DMS153 (cell line): Measurements from ENCODE around the gene BSG.
"Not testable (repeated sequence)": the region's sequence is repeated elsewhere in the genome, so short reads cannot be mapped to it uniquely, and the experiment has no call there.

Experiments used
- DNase-seq: peaks from one replicate; lab custom pipeline; 2025; lab: John Stamatoyannopoulos, UW

BSG gene

DNA sequence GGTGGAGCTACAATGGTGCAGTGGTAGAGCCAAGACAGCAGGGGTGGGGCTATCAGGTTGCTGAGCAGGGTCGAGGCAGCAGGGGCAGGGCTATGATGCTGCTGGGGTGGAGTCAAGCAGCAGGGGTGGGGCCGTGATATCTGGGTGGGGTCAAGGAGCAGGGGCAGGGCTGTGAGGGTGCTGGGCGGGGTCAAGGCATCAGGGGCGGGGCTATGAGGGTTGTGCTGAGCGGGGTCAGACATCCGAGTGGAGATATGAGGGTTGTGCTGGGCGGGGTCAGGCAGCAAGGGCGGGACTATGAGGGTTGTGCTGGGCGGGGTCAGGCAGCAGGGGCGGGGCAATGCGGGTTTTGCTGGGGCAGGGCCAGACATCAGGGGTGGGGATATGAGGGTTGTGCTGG, 32.0 kb downstream of the BSG start:
- DNase-seq = no peak

DNA sequence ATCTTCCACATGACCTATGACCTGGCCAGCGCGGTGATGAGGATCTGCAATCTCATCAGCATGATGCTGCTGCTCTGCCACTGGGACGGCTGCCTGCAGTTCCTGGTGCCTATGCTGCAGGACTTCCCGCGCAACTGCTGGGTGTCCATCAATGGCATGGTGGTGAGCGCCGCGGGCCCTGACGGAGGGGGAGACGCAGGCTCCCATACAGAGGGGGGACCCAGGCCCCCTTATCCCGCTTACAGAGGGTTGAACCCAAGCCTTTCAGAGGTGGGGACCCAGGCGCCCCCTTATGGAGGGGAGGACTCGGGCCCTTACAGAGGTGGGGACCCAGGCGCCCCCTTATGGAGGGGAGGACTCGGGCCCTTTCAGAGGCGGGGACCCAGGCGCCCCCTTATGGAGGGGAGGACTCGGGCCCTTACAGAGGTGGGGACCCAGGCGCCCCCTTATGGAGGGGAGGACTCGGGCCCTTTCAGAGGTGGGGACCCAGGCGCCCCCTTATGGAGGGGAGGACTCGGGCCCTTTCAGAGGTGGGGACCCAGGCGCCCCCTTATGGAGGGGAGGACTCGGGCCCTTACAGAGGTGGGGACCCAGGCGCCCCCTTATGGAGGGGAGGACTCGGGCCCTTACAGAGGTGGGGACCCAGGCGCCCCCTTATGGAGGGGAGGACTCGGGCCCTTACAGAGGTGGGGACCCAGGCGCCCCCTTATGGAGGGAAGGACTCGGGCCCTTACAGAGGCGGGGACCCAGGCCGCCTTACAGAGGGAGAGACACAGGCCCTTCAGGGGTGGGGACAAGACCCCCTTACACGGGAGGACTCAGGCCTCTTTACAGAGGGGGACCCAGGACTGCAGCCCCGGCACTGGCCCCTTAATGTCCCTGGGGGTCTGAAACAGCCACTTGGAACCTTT, 32.9 kb downstream of the BSG start:
- DNase-seq = not testable (repeated sequence)

DNA sequence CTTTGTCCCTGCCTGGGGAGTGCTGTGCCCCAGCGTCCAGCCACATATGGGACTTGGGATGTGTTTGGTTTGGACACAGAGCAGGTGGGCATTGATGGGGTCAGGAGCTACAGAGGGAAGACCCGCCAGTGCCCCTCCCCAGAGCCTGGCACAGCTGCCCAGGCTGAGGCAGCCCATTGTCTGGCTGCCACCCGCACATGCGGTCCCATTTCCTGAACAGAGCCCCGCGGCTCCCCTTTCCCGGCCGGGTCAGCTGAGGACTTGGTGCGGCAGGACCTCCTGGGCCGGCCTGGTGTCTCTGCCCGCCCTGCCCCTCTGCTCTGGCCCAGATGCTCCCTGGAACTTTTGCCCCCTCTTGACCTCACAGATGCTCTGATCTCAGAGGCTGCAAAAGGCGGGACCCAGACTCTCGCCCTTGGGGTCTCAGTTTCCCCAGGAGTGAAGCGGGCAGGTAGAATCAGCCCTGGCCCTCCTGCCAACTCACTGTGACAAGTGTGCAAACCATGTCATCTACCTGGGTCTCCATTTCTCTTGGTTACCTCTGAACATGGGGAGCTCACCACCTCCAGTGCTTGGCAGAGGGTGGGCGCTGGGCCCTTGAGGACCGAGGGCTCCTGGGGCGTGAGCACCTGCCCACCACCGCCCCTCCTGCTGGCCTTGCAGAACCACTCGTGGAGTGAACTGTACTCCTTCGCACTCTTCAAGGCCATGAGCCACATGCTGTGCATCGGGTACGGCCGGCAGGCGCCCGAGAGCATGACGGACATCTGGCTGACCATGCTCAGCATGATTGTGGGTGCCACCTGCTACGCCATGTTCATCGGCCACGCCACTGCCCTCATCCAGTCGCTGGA, 35.1 kb downstream of the BSG start:
- no peak for DNase-seq

DNA sequence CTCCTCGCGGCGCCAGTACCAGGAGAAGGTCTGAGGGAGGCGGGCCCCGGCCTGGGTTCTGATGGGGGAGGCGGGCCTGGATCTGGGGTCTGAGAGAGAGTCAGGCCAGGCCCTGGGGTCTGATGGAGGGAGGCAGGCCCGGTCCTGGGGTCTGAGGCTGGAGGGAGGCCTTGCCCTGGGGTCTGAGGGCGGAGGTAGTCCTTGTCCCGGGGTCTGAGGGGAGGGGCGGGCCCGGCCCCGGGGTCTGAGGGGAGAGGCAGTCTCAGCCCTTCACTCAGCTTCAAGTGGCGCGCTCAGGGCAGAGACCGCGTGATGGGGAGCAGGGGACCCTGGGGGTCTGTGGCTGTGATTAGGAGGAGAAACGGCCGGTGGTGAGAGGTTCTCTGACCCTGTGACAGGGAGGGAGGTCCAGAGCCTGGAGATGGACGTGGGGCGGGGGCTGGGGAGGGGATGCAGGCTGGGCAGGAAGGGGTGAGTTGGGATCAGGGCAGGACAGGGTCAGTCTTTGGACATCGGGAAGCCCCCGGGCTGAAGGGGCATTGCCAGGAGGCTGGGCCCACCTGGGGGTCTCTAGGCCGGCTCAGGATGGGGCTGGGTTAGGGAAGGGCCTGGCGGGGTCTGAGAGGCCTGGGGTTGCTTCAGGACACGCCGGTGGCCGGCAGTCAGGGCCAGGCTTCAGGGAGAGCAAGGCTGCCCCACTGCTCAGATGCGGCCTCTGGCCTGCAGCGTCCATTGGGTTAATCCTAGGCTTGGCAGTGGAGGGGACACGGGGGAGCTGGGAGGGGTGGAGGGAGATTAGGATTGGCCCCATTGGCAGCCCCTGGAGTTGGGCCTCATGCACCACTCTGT, 36.0 kb downstream of the BSG start:
- no peak for DNase-seq

DNA sequence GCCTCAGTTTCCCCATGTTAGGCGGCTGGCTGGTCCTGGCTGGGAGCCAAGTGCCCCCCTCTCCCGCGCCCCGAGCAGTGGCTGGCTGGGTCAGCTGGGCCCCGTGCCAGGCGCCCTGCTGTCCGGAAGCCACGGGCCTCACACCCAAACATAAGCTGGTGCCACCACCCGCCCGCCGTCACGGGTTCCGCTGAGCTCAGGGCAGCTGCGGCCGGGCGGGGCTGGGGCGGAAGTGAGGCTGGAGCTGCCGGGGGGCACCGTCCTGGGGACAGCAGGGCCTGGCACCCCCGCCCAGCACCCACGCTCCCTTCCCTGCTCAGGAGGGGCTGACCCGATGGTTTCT, 36.6 kb downstream of the BSG start:
- no peak for DNase-seq

DNA sequence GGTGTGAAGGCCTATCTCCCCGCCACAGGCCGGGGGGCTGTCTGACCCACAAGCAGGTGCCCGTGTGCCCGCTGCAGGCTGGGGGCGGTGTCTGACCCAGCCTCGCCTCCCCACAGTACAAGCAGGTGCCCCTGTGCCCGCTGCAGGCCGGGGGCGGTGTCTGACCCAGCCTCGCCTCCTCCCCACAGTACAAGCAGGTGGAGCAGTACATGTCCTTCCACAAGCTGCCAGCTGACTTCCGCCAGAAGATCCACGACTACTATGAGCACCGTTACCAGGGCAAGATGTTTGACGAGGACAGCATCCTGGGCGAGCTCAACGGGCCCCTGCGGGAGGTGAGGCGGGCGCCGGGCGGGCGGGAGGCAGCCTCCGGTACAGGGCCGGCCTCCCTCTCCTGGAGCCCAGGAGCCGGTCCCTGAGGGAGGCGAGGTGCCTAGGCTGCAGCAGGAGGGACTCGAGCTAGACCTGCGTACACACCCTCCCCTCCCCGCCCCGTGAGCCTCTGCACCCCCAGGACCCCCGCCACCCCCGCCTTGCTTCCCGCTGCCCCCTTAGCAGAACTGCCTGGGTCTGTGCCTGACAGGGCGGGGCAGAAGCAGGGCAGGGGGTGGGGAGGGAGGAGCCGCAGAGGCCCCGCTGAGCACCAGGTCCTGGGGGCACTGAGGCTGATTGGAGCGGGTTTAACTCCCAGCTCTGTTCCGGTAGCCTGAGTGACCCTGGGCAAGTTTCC, 37.8 kb downstream of the BSG start:
- no peak for DNase-seq

DNA sequence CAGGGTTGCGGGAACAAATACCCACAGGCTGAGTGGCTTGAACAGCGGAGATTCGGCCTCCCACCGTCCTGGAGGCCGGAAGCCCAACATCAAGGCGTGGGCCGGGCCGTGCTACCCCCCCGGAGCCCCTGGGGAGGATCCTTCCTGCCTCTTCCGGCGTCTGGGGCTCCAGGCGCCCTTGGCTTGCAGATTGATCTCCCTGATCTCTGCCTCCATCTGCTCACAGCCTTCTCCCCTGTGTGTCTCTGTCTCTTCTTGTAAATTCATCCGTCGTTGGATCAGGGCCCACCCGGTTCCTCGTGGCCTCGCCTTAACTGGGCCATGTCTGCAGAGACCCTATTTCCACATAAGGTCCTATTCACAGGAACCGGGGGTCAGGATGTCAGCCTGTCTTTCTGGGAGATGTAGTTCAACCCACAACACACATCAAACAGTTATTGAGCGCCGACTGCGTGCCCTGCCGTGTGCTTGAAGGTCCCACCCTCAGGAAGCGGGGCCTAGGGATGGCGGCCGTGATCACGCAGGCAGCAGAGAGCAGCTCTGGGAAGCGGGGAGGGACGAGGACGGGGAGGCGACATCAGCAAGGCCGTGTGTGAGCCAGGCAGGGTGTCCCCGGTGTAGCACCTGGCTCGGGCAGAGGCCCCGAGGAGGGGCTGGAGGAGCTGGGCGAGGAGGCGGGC, 38.5 kb downstream of the BSG start:
- DNase-seq = peak; percentile 10

DNA sequence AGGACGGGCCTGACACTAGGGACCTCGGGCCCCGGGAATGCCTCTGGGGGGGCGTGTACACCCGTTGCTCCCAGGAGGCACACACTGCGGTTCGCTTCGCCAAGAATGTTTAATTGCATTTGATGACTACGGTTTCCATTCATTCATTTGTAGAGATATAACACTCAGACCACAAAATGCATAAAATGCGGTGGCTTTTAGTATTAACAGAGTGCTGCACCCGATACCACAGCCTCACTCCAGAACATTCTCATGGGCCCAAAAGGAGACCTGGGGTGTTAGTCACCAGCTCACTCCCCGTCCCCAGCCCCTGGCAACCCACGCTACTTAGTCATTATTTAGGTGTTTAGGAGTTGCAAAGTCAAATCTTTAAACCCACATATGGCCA, 39.1 kb downstream of the BSG start:
- no peak for DNase-seq

DNA sequence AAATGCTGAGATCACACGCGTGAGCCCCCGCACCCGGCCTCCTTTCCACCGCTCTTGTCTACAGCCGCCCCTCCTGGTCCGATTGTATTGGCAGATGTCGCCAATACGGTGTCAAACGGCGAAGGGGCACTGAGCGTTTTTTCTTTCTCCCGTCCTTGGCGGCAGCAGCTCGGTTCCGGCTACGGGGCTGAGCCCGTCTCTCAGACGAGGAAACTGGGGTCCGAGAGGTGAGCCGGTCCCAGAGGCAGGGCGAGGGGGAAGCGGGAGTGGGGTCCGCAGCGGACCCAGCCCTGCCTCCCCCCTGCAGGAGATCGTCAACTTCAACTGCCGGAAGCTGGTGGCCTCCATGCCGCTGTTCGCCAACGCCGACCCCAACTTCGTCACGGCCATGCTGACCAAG, 40.5 kb downstream of the BSG start:
- no peak for DNase-seq

DNA sequence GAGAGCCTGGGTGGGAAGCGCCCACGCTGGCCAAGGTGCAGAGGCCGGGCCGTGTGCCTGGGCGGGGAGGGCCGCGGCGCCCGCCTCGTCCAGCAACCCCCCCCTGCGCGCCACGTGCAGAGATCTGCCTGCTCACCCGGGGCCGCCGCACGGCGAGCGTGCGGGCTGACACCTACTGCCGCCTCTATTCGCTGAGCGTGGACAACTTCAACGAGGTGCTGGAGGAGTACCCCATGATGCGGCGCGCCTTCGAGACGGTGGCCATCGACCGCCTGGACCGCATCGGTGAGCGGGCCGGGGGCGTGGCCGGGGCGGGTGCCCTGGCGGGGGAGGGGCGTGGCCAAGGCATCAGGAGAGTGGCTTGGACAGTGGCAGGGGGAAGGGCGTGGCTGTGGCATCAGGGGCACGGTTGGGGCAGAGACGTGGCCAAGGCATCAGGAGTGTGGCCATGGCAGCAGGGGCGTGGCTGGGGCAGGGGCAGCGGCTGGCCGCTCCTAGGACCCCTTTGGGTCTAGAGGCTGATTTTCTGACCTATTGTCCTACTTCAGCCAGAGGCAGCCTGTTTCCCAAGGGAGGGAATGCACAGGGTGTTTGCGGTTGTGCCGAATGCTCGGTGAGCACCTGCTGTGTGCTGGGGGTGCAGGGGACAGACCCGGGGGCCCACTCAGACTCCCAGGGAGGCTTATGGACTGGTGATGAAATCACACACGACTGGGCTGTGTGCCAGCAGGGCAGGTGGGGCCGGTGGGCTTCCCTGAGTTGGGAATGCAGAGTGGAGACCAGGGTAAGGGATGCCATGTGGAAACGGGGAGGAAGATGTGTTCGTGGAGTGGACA, 41.6 kb downstream of the BSG start:
- DNase-seq = no peak

DNA sequence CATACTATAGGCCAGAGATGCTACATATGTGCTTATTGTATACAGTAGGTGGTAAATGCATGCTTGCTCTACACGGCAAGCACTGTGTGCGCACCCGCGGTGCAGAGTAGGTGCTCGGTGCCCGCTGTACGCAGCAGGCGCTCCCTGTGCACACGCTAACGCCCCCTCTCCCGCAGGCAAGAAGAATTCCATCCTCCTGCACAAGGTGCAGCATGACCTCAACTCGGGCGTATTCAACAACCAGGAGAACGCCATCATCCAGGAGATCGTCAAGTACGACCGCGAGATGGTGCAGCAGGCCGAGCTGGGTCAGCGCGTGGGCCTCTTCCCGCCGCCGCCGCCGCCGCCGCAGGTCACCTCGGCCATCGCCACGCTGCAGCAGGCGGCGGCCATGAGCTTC, 43.2 kb downstream of the BSG start:
- no peak for DNase-seq

DNA sequence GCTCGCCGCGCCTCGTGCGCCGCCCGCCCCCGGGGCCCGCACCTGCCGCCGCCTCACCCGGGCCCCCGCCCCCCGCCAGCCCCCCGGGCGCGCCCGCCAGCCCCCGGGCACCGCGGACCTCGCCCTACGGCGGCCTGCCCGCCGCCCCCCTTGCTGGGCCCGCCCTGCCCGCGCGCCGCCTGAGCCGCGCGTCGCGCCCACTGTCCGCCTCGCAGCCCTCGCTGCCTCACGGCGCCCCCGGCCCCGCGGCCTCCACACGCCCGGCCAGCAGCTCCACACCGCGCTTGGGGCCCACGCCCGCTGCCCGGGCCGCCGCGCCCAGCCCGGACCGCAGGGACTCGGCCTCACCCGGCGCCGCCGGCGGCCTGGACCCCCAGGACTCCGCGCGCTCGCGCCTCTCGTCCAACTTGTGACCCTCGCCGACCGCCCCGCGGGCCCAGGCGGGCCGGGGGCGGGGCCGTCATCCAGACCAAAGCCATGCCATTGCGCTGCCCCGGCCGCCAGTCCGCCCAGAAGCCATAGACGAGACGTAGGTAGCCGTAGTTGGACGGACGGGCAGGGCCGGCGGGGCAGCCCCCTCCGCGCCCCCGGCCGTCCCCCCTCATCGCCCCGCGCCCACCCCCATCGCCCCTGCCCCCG, 43.8 kb downstream of the BSG start:
- DNase-seq = no peak

DNA sequence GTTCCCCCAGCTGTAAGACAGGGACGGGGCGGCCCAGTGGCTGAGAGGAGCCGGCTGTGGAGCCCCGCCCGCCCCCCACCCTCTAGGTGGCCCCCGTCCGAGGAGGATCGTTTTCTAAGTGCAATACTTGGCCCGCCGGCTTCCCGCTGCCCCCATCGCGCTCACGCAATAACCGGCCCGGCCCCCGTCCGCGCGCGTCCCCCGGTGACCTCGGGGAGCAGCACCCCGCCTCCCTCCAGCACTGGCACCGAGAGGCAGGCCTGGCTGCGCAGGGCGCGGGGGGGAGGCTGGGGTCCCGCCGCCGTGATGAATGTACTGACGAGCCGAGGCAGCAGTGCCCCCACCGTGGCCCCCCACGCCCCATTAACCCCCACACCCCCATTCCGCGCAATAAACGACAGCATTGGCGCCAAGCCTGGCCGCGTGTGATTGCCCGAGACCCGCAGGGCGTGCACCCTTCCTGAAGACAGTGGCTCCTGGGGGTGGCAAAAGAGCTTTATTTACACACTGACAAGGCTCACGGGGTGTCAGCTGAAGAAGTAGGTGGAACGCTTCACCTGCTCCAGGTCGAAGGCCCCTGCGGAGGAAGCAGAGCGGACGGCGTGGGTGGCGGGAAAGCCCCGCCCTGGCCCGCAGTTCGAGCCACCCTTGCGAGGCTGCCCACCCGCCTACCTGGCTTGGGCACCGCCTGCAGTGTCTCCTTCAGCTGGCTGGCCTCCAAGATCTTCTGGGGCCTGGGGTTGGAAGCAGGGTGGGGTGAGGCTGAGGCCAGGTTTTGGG, 44.5 kb downstream of the BSG start:
- no peak for DNase-seq

DNA sequence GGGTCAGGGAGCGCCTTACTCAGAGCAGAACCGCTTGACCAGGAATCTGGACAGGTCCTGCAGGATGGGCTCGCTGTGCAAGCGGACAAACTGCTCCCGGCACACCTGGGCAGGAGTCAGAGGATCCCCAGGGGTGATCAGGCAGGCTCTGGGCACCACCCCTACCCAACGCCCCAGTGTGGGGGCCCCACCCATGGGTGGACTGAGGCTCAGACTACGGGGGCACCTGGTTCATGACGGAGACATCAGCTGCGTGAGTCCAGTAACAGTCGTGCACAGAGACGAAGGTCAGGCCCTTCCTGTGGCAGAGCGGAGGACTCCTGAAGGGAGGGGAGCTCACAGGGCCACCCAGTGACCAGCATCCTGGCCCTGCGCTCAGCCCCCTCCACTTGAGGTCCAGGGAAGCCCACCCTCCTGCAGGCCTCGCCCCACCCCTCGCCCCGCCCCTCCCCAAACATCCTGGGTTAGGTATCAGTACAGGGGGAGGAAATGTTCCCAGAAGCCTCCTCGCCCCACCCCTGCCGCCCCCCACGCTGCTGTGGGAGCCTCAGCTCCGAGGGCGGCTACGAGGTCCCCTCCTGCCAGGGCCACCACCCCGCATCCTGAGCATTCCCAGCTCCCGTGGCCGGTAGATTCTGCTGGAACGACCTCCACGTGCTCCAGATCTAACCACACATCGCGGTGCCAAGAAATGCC, 45.3 kb downstream of the BSG start:
- DNase-seq = no peak

DNA sequence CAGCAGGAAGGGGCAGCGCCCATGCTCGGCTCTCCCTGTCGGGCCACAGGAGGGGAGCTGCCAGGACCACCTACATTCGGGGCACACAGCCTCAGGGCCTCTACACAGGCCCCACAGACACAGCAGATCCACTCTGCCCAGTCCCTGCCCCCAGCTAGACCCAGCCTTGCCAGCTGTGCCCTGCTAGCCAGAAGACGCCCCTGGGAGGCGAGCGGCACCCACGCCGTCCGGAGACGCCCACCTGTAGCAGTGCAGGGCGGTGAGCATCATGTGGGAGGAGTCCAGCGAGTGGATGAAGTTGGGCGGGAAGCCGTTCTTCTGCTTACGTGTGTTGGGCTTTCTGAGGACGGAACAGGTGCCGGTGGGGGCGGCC, 45.8 kb downstream of the BSG start:
- no peak for DNase-seq

DNA sequence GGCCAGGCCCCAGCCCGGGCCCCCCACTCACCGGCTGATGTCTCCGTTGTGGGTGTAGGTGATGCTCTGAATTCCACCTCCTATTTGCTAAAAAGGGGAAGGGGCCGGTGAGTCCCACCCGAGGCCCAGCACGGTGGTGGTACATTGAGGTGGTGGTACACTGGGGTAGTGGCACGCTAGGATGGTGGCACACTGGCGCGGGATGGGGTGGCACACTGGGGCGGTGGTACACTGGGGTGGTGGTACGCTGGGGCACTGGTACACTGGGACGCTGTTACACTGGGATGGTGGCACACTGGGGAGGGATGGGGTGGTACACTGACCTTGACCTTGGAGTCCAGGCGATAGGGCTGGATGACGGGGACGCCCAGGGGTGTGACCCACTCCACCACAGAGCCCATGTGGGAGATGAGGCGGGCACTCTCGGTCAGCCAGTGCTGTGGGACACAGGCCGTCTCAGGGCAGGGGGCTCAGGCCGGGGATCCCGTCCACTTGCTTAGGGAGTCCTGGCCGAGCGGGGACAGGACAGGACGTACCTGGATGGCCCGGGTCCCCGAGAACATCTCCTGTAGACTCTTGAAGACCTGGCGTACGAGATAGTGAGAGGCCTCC, 46.4 kb downstream of the BSG start:
- no peak for DNase-seq

DNA sequence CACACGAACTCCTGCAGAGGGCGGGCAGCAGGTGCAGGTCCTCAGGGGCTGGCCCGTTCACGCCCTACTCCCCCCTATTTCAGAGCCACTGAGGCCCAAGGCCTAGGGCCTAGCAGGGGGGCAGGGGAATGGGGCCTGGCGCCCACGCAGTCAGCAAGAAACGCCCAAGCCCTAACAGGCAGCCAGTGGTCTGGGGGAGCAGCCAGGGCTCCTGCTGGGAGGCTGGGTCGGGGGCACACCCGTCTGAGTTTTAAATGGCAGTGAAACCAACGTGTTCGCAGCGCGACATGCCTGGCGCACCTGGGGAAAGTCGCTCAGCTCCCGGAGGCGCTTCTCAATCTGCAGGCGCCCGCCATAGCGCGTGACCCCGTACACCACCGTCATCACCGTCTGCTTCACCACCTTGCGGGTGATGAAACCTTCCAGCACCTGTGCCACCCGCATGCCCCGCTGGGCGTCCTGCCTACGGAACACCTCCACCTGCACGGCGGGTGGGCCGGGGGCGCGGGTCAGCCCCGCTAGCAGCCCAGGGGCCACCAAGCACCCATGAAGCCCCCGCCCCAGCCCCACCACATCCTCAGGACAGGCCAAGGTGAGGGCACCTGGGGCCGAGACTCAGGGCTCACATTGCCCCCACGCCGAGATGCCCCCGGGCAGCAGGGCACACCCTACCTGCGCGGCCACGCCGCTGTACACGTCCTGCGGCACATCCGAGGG, 47.0 kb downstream of the BSG start:
- DNase-seq = no peak
